HG03103 (cell line): ENCODE data around the gene KRTAP5-1.

Experiments
- ATAC-seq: cut with Tn5 transposase; IDR thresholded peaks from one replicate; pipeline ENCODE4 v1.9.1; 2021; ENCODE audit warnings: low read depth; ENCODE audit not compliant: unreplicated experiment

Gene KRTAP5-1

DNA sequence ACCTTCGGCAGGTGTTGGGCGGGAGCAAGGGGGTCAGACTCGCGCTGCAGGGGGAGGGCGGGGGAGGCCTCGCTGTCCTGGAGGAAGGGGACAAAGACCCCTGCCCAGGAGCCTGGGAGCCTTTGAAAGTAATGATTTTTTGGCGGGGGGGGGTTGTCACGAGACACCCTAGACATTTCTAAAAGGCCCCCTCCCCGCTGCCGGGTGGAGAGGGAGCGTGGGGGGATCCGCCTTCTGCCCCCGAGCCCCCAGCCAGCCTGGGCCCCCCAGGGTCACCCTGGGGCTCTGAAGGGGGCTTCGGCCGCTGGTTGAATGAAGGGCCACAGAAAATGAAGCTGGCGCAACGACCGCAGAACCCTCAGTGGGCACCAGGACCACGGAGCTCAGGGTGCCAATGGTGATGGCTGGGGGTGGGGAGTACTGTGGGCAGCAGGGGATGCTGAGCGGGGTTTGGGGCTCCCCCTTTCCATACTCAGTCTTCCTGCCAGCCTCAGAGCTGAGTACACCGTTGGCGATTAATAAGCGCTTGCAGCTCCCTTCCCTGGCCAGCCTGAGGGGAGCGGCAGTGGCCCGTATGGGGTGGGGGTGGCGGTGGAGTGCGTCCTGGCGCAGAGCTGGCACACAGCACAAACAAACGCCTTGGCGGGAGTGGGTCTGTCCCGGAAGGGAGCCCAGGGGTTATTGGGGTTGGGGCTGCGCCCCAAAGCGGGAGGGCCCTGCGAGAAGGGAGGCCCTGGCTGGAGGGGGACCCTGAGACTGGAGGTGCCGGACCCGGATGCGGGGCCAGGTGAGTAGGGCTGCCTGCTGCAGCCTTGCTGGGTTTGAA is 11.8 kb downstream of the KRTAP5-1 start:
- no peak for ATAC-seq

DNA sequence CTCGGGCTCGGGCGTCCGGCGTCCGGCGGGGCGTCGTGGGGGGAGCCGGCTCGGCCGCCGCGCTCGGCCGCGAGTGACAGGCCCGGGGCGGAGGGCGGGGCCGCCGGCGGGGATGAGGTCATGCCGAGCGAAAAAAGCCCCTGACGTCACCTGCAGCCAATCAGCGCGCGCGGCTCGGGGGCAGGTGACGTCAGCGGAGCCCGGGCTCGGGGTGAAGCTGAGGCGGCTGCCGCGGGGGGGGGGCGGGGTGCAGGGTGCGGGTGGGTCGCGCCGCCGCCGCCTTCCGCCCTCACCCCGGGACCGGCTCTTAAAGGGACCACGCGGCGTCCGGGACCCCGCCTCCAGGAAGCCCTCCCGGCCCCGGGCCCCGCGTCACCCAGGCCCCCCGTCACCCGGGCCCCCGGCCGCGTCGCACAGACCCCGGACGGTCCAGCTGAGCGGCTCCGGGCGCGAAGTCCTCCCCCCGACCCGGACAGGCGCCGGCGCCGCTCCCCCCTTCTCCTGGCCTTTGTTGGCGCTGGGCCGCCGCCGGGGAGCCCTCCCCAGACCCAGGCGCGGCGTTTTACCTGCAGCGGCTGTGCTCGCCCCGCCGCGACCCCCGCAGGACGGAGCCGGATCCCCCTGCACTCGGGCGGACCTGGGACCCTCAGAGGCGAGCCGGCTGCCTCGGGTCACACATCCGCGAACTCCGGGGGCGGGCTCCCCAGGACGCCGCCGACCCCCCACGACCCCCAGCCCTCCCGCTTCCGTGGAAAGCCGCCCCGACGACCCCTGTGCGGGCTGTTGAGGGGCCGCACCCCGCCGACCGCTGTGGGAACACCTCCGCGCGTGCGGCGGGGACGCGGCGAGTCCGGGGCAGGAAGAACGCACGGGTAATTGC is 12.6 kb downstream of the KRTAP5-1 start, which contains the start of gene DUSP8:
DUSP8 (minus strand) TSS at position 75 of the 880 bp plus-strand sequence. CDS start 6,445 bp downstream, outside the sequence.
- no peak for ATAC-seq

DNA sequence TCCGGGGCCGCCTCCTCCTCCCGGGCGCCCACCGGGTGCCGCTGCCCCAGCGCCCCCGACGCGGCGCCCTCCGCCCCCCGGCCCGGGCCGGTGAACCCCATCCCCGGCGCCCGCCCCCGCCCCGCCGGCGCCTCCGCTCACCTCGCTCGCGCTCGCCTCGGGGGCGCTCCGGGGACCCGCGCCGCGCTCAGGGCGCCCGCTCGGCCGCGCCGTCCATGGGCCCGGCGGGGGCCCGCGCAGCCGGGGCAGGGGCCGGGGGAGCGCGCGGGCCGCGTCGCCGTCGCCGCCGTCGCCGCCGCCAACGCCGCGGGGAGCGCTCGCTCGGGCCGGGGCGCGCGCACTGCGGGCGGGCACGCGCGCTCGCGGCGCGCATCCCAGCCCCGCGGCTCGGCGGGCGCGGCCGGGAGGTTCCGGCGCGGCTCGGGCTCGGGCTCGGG is 13.3 kb downstream of the KRTAP5-1 start:
- no peak for ATAC-seq

DNA sequence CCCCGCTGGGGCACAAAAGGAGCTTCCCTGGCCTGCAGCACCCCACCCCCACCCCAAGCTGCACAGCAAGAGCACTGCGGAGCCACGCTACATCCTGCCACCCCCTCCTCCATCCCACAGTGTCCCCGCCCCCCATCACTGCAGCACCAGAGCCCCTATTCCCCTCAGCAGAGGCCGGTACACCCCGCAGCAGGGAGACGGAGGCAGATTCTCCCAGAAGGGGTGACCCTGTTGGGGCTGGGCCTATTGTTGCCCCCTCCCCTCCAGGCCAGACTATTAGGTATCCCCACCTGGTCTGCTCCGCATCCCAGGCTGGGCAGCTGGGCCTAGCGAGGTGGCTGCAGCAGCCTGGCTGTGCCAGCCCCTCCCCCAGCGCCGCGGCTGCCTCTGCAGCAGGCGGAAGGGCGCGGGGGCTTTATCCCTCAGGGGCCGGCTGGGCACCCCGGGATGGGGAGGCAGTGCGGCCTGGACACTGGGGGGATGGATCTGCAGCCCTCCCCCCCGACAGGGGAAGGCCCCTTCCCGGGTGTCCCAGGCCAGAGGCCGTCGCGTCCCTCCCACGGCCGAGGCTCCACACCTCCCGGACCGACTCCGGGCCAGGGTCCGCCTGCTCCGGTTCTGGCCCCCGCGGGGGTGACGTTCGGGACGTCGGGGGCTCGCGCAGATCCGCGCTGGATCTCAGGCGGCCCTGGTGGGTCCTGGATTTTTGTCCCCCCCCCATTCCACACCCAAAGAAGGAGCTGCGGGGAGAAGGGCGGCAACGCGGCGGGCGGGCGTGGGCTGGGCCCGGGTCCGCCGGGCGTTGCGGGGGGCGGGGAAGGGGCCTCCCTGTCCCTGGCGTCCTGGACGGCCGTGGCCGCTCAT is 14.0 kb downstream of the KRTAP5-1 start:
- no peak for ATAC-seq

DNA sequence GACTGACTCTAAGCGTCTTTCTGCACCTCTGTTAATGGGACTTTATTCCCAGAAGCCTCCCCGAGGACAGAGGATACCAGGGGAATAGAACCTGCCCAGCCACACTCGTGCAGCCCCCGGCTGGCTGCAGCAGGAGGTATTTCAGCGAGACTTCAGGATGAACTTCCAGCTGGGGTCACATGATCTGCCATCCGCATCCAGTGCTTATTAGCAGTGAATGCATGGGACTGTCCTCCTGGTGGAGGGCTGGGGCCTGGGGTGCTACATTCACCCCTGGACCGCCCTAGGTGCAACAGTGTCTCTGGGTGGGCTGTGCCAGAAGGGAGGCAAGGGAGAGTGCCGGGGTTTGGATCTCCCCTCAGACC is 14.6 kb downstream of the KRTAP5-1 start:
- ATAC-seq = no peak

DNA sequence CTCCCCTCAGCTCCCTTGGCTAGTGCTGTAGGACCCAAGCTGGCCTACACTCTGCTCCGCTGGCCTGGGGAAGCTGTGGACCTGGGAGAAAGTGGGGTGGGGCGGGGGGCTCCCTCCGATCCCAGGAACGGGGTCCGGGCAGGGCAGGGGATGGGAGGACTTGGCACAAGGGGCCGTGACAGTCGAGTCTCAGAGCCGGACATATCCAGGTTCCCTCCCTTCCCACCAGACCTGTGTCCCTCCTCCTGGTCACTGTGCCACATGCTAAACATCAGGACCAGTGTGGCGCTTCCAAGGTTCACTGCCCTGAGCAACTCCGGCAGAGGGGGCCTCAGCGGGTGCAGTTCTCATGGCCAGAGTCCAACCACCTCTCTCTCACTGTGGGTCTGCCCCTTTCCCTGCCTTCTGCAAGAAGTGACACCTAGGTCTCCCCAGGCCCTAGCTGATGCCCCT is 15.1 kb downstream of the KRTAP5-1 start:
- no peak for ATAC-seq

DNA sequence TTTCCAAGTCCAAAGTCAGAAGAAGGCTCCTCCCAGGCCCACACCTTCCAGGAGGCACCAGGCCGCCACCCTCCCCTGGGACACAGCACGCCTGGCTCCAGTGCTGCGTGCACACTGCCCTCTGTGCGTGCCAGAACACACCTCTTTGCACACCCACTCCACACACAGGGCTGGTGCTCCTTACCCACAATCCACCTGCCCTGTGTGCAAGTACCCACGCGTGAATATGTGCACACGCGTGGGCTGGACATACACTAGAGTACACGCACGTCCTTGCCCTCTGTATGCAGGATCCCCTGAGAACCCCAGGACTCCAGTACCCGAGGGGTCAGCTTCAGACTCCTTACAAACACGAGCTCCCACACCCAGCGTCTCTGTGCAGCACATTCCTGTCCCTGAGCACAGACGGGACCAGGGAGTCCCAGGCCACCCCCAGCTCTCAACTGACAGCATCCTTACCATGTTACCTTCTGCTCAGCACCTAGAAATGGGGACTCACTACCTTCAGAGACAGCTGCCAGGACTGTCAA is 15.8 kb downstream of the KRTAP5-1 start:
- no peak for ATAC-seq

DNA sequence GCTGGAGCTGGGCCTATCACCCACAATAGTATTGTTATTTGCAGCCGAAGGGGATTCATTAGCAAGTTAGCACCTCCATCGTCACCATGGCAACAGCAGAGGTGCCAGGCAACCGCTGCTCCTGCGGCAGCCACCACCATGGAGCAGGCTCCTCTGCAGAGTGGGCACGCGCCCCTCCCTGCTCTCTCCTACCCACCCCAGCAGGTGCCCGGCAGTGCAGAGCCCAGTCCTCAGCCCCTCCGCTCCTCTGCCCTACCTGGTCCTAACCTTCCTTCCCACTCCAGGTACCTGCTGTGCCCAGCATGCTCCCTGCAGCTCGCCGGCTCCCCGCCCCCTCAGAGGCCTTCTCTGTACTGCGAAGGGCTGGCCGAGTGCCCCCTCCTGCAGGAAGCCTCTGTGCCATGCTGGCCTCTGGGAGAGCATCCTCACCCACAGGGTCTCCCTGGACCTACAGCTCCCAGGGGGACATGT is 16.6 kb downstream of the KRTAP5-1 start:
- ATAC-seq = no peak

DNA sequence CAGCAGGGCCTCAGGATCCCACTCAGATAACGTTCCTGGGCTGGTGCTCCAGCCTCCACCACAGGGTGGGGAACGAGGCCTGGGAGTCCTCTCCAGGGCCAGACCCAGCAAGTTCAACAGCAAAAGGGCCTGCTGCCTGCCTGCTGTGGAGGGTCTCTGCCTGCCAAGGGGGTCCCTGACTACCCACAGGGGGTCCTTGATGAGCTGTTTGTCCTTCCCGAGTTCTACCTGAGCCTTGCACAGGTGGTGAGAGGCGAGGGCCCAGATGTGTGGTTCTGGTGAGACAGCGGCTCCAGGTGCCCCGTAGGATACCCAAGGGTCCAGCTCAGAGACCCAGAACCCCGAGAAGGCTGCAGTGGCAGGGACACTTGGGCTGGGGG is 17.4 kb downstream of the KRTAP5-1 start:
- no peak for ATAC-seq

DNA sequence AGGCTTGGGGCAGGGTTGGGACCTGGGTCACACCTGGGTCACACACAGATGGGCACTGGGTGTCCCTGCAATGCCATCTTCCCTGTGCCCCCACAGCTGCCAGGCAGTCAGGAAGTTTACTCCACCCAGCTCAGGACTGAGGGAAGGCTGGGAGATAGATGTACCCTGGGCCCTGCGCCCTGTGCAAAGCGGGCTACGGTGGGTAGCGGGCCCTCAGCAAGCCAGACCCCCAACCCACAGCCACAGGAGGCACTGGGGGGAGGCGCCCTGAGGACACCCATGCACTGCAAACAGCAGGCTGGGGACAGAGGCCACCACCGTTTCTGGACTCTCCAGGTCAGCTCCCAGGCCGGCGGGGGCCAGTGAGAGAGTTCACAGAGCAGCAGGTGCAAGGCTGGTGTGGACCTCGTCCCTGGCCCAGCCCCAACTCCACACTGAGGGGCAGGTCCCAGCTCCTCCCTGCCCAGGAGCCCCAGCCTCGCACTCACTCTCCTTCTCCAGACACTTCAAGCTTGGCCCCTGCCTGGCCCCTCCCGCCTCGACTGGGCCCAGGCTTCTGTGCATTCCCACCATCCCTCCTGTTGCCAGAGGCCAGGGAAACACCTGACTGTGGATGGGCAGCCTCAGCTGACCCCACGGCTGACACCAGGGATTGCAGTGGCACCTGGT is 17.9 kb downstream of the KRTAP5-1 start:
- no peak for ATAC-seq

DNA sequence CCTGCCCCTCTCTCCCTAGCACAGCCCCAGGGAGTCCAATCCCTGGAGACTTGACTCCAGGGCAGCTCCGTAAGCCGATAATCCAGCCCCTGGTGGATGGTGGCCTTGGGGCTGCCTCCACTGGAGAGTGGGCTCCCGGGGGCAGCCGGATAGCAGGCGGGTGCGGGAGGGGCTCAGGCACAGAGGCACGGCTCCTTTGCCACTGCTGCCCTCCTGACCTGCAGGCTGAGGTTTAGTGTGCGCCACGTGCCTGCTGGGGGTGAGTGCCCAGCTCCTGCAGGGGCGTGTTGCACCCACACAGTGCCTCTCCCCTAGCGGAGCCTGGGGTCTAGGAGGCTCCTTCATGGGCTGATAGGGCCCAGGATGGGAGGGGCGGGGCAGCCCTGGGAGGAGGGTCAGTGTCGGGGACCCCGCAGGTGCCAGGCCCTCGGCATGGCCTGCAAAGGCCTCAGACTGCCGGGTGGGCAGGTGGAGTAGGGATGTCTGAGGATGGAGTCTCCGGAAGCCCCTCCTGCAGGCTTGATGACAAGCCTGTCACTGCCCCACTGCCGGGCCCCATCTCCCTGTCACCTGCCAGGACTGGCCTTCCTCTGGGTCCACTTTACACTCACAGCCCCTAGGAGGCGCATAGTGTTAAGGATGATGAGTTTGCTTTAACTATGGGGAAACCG is 18.6 kb downstream of the KRTAP5-1 start:
- ATAC-seq = no peak

DNA sequence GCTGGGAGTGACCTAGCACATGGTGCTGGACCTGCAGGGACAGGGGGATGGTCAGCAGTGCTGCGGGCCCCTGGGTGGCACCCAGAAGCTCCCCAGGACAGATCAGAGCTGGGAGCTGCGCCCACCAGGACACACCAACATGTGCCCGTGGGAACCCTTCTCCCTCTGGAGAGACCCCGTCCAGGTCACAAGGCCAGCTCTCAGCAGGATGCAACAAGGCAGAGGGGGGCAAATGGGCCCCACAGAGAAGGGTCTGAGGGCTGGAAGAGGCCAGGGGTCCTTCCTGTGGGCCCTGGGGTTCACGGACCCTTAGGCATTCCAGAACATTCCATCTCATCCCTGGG is 19.2 kb downstream of the KRTAP5-1 start:
- ATAC-seq = no peak

DNA sequence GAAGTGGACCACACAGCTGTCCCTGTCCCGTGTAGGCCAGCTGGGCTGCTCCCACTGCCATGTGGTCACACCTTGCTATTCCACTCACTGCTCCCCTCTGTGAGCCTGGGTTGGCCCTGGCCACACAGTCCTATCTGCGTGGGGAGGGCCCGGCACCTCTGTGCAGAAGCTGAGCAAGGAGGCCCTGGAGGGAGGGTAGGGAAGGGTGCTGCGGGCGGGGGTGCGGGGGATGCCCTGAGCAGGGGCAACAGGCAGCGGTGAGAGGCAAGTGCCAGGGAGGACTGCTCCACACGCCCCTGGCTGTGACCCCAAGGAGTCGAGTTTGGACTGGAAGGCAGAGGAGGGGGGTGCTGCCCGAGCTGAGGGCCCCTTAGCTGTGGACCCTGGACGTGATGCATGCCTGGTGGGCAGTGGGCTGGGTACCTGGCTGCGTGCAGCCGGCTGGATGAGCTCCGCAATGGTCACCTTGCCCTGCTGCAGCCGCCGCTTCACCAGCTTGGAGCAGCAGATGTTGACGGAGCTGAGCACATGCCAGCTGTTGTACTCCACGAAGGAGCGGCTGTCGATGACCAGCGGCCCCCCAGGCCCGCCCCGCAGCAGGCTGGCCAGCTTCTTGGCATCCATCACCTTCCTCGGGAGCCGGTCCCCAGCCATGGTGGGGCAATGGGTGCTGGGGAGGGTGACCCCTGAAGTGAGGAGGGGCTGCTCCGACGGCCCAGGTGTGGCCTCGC is 19.7 kb downstream of the KRTAP5-1 start:
- ATAC-seq = no peak

DNA sequence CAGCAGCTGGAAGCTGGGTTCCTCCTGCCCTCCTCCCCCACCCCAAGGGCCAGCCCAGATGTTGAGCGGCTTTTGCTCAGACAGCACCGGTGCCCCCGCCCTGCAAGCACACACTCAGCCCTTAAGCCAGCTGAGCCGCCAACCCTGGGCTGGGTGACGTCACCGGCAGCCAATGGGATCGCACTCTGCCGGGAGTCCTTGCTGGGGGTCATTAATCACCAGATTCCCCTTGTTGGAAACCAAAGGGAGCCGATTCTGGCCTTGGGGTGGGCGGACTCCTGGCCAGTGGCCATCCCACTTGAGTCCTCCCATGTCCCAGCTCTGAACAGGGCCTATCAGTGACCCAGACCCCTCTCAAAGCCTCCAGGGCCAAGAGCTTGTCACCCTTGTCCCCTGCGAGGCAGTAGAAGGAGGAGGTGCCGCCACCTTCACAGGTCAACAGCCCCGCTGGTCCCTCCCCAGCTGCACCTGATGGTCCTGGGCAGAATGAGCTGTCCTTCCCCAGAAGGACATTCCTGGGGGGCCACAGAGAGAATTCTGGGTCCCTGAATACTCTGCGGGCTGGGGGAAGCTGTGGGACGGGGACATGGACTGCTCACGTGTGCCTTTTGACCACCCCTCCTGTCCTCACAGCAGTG is 20.4 kb downstream of the KRTAP5-1 start:
- no peak for ATAC-seq

DNA sequence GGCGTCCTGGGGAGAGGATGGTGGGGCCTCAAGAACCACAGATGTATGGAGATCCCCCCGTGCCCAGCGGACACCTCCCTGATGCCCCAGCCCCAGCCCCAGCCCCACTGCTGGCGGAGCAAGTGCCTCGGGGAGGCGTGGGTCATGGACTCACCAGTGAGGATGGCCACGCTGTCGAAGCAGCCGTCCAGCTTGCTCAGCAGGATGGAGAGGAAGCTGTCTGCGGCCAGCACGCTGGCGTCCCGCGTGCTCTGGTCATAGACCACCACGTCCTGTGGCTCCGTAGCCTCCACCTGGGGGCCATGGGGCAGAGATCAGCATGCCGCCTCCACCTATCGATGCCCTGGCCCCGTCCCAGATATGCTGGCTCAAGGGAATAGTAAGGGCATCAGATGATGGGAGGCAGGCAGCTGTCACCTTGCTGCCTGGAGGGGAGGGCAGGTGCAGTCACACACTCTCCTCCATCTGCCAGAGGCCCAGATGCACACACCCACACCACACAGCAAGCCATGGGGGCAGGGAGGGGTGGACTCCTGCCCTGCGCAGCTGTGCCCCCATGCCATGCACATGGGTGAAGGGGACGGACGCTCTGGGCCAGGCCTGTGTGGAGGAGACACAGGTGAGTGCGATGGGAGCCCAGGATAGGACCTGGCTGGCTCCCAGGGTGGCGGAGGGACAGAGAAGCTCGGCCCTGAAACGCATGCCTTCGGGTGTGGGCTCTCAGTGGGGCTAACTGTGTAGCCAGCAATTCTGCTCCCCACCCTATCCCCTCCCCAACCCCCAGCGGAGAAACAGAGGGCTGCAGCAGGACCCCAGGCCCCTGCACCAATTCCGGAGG is 21.2 kb downstream of the KRTAP5-1 start:
- no peak for ATAC-seq

DNA sequence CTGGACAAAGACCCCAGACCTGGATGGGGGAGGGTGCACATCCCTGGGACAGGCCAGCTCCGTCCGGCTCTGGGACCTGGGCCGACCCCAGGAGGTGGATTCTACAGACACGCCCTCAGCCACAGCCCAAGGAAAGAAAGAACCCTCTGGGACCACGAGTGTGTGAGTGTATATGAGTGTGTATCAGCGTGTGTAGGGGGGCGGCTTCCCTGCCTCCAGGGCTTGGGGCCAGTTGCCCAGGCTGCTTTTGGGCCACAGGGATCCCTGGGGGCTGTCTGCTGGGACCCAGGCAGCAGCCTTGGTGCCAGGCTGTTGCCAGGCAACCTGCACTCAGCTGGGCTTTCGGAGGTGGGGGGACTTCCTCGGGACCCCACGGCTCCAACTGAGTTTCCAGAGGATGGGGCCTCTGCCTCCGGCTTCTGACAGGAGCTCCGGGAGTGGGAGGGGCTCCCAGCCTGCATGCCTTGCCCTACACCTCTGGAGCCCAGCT is 21.9 kb downstream of the KRTAP5-1 start:
- no peak for ATAC-seq
